DOHH2 (cell line): ENCODE data around the gene ALAS1.

Source experiments
- H3F3A ChIP-seq: fragments of 200-600 bp; sonication (generic), shearing (Covaris generic); 2 replicates; pipeline ENCODE4 v1.6.0; 2016; ENCODE audit warnings: antibody characterized with exemption, mild to moderate bottlenecking; ENCODE audit not compliant: control insufficient read depth, insufficient read depth
- H3K27ac ChIP-seq: fragments of 200-600 bp; sonication (generic); 2 replicates; pipeline ENCODE4 v1.5.1; 2014; ENCODE audit warnings: low read depth, mild to moderate bottlenecking, low read length, moderate library complexity
- H3K27me3 ChIP-seq: fragments of 200-600 bp; sonication (generic); 2 replicates; pipeline ENCODE4 v1.6.1; 2014; ENCODE audit warnings: mild to moderate bottlenecking, low read length, mixed read lengths; ENCODE audit not compliant: control insufficient read depth
- H3K36me3 ChIP-seq: fragments of 200-600 bp; sonication (generic); 2 replicates; pipeline ENCODE4 v1.6.1; 2014; ENCODE audit warnings: mild to moderate bottlenecking, low read length, moderate library complexity, mixed read lengths; ENCODE audit not compliant: control insufficient read depth
- H3K4me1 ChIP-seq: fragments of 200-600 bp; sonication (generic); 2 replicates; pipeline ENCODE4 v1.6.1; 2014; ENCODE audit warnings: mild to moderate bottlenecking, low read length, mixed read lengths; ENCODE audit not compliant: control insufficient read depth
- H3K4me2 ChIP-seq: fragments of 200-600 bp; sonication (generic); 2 replicates; pipeline ENCODE4 v1.6.0; 2014; ENCODE audit warnings: mild to moderate bottlenecking, low read length, moderate library complexity
- H3K4me3 ChIP-seq: fragments of 200-600 bp; sonication (generic); 2 replicates; pipeline ENCODE4 v1.5.1; 2014; ENCODE audit warnings: mild to moderate bottlenecking, low read length, mixed read lengths
- H3K79me2 ChIP-seq: fragments of 200-600 bp; sonication (generic); 2 replicates; pipeline ENCODE4 v1.6.1; 2014; ENCODE audit warnings: mild to moderate bottlenecking, low read length, mixed read lengths; ENCODE audit not compliant: control insufficient read depth
- H3K9me2 ChIP-seq: fragments of 200-600 bp; sonication (generic); replicated peaks from 2 replicates; pipeline ENCODE4 v1.6.1; 2014; ENCODE audit warnings: mild to moderate bottlenecking, low read length, mixed read lengths; ENCODE audit not compliant: control insufficient read depth
- H3K9me3 ChIP-seq: fragments of 200-600 bp; sonication (generic); 2 replicates; pipeline ENCODE4 v1.6.1; 2014; ENCODE audit warnings: antibody characterized with exemption, low read length, mixed read lengths; ENCODE audit not compliant: control insufficient read depth, insufficient read depth
- H4K20me1 ChIP-seq: fragments of 200-600 bp; sonication (generic); 2 replicates; pipeline ENCODE4 v1.6.0; 2014; ENCODE audit warnings: low read depth, mild to moderate bottlenecking, antibody characterized with exemption, low read length, moderate library complexity; ENCODE audit not compliant: control insufficient read depth, insufficient read depth
- EZH2phosphoT487 ChIP-seq: fragments of 200-600 bp; sonication (generic); IDR thresholded peaks from 2 replicates; pipeline ENCODE4 v1.6.1; 2017; ENCODE audit warnings: borderline replicate concordance, mild to moderate bottlenecking, antibody characterized with exemption, low read length, moderate library complexity, mixed read lengths
- TF ChIP-seq, protein P1 (sequence below): fragments of 200-600 bp; sonication (generic); IDR thresholded peaks from one replicate; pipeline ENCODE4 v1.5.1; 2014; ENCODE audit warnings: antibody characterized with exemption, mild to moderate bottlenecking, low read depth, low read length; ENCODE audit not compliant: poor library complexity, severe bottlenecking

ALAS1 gene

DNA sequence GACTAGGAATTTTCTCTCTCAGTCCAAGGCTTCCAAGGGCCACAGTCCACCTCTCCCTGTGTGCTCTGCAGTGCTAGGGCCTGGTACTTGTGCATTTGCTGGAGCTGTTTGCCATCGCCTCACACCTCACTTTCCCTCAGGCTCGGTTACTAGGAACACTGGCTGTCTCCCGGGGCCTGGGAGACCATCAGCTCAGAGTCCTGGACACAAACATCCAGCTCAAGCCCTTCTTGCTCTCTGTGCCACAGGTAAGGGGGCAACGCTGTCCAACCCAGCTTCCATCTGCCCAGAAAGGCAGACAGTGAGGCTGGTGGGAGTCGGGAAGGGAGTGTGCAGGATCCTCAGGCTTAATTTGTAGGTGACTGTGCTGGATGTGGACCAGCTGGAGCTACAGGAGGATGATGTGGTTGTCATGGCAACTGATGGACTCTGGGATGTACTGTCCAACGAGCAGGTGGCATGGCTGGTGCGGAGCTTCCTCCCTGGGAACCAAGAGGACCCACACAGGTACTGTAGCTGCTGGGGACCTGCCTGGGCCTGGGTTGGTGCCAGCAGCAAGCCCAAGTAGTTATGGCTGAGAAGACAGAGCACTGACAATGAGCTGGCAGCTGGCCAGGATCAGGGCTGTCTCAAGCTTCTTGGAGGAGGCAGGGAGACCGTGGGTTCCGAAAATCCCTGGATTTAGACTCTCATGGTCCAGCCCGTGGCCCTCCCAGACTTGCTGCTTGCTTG, 51.0 kb downstream of the ALAS1 start:
- TF ChIP-seq EZH2phosphoT487 = no peak
- TF ChIP-seq, protein P1, sequence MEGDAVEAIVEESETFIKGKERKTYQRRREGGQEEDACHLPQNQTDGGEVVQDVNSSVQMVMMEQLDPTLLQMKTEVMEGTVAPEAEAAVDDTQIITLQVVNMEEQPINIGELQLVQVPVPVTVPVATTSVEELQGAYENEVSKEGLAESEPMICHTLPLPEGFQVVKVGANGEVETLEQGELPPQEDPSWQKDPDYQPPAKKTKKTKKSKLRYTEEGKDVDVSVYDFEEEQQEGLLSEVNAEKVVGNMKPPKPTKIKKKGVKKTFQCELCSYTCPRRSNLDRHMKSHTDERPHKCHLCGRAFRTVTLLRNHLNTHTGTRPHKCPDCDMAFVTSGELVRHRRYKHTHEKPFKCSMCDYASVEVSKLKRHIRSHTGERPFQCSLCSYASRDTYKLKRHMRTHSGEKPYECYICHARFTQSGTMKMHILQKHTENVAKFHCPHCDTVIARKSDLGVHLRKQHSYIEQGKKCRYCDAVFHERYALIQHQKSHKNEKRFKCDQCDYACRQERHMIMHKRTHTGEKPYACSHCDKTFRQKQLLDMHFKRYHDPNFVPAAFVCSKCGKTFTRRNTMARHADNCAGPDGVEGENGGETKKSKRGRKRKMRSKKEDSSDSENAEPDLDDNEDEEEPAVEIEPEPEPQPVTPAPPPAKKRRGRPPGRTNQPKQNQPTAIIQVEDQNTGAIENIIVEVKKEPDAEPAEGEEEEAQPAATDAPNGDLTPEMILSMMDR = no peak
- Histone ChIP-seq H4K20me1 (0 out of 2 replicates have a peak, but pooled peaks cover 5% of the 10 kb centered on the region), H3K4me2 (no peak overlapping the region), H3K4me3 (no peak overlapping the region), H3K79me2 (peaks cover 8% of the 10 kb centered on the region), H3K36me3 (peaks cover 50% of the 10 kb centered on the region), H3K9me2 (no peaks in the 10 kb centered on the region), H3F3A (peaks cover 14% of the 10 kb centered on the region), H3K27me3 (peaks cover 16% of the 10 kb centered on the region), H3K4me1 (peaks cover 35% of the 10 kb centered on the region), H3K9me3 (no peaks in the 10 kb centered on the region), H3K27ac (no peak overlapping the region)

DNA sequence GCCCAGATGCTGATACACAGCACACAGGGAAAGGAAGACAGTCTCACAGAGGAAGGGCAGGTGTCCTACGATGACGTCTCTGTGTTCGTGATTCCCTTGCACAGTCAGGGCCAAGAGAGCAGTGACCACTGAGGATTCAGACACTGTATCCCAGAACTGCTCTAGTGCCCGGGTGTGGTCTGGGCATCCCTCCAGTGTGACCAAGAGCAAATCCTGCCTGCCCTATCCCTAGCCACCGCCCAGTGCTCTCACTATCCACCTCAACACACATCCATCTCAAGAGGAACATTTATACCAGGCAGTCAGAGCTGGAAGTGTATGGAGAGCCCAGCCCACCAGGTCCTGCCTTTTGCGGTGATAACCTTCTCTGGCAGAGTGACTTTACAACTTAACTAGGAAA, 51.7 kb downstream of the ALAS1 start:
- H3K4me3 ChIP-seq = no peak overlapping the region
- H3K4me1 ChIP-seq = peaks cover 35% of the 10 kb centered on the region
- H3F3A ChIP-seq = peaks cover 17% of the 10 kb centered on the region
- H3K9me2 ChIP-seq = no peaks in the 10 kb centered on the region
- H3K9me3 ChIP-seq = no peaks in the 10 kb centered on the region
- 0 out of 2 replicates have a peak, but pooled peaks cover 7% of the 10 kb centered on the region for H4K20me1 ChIP-seq
- peaks cover 16% of the 10 kb centered on the region for H3K27me3 ChIP-seq
- H3K4me2 ChIP-seq = no peak overlapping the region
- H3K27ac ChIP-seq = no peak overlapping the region
- peaks cover 8% of the 10 kb centered on the region for H3K79me2 ChIP-seq
- TF ChIP-seq, protein P1 = no peak
- TF ChIP-seq EZH2phosphoT487 = no peak
- peaks cover 57% of the 10 kb centered on the region for H3K36me3 ChIP-seq

GRCh38 chr3:52250122-52250521, 52.2 kb downstream of the ALAS1 start:
- Histone ChIP-seq H3K4me3 (no peak overlapping the region), H3K9me2 (no peaks in the 10 kb centered on the region), H3K4me1 (peaks cover 34% of the 10 kb centered on the region), H3K9me3 (no peaks in the 10 kb centered on the region), H3K27me3 (peaks cover 12% of the 10 kb centered on the region), H3K79me2 (peaks cover 8% of the 10 kb centered on the region), H3K36me3 (peaks cover 59% of the 10 kb centered on the region), H4K20me1 (0 out of 2 replicates have a peak, but pooled peaks cover 7% of the 10 kb centered on the region), H3F3A (peaks cover 14% of the 10 kb centered on the region), H3K4me2 (no peak overlapping the region), H3K27ac (no peak overlapping the region)
- TF ChIP-seq, protein P1 = no peak
- TF ChIP-seq EZH2phosphoT487 = no peak
